GM21529 (cell line): Measurements from ENCODE around the gene IL6ST.
"Not testable (repeated sequence)": the region's sequence is repeated elsewhere in the genome, so short reads cannot be mapped to it uniquely, and the experiment has no call there.

ENCODE experiments used
- ATAC-seq: cut with Tn5 transposase; IDR thresholded peaks from one replicate; pipeline ENCODE4 v1.9.1; 2021; ENCODE audit not compliant: unreplicated experiment

The IL6ST gene

DNA sequence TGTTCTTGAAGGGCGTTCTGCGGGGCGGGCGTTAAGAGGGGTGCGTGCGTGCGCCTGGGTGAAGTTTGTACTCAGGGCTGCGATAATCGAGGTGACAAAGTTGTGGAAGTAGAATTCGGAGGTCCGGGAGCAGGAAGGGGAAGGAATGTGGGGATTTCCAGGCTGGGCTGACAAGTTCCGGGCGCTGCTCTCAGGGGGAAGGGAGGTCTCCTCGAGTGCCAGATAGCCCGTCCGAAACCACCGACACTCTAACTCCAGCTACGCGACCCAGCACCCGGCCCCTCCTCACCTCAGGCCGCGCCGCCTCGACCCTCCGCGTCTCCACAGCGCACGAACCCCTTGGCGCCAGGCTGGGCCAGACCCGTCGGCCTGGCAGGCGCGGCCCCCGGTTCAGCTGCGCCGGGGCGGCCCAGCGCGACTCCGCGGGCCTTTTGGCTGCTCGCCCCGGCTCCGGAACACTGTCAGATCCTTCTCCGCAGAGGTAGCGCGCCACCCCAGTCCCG is at the start of gene IL6ST:
TSS of gene IL6ST (minus strand) at position 469 of the 503 bp plus-strand sequence. CDS start 18,685 bp downstream, outside the sequence.
- peak; percentile 41 for ATAC-seq

DNA sequence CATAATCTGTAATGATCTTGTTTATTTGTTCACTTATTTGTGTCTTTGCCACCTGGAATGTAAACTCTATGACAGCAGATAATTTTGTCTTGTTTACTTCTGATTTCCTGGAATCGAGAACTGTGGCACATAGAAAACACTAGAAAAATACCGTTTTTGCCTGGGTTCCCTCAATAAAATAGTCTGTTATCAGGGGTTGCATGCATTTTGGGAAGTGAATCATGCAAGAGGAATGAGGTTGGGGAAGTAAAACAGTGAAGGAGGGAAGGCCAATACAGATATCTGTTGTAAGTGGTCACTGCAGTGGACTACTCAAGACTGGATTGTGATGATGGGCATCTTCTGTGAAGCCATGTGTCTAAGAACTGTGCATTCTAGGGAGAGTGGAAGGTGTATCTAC is 45.2 kb upstream of the IL6ST start:
- ATAC-seq: no peak

DNA sequence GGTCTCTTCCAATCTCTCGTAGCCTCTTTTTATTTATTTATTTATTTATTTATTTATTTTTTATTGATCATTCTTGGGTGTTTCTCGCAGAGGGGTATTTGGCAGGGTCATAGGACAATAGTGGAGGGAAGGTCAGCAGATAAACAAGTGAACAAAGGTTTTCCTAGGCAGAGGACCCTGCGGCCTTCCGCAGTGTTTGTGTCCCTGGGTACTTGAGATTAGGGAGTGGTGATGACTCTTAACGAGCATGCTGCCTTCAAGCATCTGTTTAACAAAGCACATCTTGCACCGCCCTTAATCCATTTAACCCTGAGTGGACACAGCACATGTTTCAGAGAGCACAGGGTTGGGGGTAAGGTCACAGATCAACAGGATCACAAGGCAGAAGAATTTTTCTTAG is 43.4 kb upstream of the IL6ST start:
- ATAC-seq: not testable (repeated sequence)

DNA sequence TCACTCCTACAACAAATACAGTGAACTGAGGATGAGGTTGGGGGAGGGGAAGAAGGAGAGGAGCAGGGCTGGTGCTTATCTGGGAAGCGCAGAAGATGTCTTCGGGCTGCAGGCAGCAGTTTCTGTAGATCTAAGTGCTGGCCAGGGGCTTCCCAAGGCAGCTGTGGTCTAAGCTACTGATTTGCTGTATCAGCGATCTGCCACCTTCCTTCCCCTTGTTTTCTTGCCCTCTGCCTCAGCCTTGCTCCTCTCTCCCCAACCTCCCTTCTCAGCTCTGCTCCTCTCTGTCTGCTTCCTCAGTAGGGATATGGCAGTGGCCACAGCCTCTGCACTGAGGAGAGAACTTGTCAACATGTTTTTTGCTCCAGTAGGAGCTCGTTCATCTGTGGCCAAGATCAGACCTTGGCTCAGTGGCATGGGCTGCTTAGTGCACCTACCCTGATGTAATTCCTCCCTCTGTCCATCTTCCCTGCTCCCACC is 42.8 kb upstream of the IL6ST start:
- ATAC-seq: no peak

DNA sequence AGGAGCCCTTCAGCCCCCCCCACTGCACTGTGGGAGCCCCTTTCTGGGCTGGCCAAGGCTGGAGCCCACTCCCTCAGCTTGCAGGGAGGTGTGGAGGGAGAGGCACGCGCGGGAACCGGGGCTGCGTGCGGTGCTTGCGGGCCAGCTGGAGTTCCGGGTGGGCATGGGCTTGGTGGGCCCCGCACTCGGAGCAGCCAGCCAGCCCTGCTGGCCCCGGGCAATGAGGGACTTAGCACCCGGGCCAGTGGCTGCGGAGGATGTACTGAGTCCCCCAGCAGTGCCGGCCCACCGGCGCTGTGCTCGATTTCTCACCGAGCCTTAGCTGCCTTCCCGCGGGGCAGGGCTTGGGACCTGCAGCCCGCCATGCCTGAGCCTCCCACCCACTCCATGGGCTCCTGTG is 40.6 kb upstream of the IL6ST start:
- ATAC-seq: not testable (repeated sequence)

DNA sequence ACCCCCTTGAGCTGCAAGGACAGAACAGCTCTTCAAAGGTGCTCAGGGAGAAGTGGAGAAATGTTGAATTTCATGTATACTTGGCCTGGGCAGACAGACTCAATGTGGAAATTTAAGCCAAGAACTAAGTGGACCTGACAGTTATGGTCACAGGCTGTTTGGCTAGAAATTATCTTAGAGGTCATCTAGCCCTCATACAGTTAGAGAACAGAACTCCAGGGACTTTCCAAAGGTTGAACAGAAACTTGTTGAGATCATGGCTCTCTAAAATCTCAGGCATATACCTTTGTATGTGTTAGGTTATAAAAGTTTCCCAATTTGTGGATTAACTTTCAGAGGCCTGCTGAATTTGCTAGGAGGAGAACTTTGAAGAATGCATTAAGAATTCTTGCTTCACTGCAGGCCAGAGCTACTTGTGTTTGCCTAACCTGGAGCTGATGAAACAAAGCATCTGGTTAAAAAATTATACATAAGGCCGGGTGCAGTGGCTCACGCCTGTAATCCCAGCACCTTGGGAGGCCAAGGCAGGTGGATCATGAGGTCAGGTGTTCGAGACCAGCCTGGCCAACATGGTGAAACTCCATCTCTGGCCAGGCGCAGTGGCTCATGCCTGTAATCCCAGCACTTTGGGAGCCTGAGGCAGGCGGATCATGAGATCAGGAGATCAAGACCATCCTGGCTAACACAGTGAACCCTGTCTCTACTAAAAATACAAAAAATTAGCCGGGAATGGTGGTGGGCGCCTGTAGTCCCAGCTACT is 35.3 kb upstream of the IL6ST start:
- ATAC-seq: not testable (repeated sequence)

DNA sequence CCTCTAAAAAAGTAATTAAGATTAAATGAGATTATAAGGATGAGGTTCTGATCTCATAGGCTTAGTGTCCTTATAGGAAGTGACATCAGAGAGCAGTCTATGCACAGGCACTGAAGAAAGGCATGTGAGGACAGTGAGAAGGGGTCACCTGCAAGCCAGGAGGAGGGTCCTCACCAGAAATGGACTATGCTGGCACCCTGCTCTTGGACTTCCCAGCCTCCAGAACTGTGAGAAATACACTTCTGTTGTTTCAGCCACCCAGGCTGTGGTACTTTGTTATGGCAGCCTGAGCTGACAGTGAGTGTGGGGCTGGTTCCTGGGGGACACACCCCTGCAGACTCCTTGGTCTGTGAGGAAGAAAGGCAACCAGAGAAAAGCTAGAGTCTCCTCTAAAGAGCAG is 34.7 kb upstream of the IL6ST start:
- no peak for ATAC-seq

DNA sequence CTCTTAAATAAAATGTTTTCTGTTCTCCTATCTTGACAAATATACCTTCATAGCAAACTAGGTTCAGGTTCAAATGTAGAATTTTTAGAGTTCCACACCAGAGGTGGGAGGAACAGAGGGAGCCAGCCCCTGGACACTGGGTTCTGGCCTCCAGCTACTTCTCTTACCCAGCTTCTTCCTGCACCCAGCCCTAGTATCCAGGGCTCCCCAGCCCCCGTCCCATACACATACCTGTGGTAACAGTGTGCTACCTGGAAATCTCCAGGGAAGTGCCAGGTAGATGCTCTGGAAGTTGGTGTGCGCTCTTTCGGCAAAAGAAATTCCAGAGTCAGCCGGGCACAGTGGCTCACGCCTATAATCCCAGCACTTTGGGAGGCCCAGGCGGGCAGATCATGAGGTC is 33.9 kb upstream of the IL6ST start:
- no peak for ATAC-seq

DNA sequence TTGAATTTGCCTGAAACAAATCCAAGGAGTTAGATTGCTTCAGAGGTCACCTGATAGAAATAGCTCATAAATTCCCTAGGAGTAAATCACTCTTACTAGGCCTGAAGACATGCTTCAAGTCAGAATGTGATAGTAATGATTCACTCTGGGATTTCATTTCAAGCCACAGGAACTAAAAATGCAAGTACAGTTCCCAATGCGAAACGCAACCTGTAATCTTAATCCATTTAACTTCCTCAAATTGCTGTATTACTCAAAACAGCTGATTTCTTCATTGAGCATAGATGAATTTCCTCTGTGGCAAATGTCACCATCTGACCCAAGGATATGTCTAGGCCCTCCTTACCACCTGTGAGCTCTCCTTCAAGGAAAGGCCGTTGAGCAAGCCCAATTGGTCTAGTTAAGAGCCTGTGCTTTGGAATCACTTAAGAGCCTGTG is 32.1 kb upstream of the IL6ST start:
- peak; percentile 87 for ATAC-seq

DNA sequence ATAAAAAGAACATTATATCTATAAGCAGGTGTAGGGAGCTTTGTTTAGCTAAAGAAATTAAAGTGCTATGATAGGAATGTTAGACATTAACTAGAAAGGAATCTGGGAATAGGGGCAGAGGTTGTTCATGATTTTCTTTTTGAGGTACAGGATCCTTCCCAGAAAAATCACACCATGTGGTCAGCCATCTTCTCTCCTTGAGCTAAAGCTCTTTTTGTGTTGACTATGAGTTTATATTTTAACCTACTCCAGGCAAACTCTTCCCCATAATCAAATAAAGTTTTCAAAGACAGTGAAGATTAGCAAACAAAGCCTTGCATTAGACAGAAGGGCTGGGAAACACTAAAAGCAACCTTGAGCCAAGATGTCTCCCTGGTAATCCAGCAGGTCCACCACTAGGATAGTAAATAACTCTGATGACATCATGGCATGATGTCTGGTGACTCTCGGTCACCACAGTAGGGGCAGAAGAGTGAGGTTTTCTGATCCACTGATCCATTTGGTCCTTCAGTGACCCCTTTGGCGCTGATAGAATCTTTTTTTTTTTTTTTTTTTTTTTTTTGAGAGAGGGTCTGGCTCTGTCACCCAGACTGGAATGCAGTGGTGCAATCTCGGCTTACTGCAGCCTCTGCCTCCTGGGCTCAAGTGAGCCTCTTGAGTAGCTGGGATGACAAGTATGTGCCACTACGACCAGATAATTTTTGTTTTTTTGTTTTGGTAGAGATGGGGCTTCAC is 30.6 kb upstream of the IL6ST start:
- ATAC-seq: no peak

DNA sequence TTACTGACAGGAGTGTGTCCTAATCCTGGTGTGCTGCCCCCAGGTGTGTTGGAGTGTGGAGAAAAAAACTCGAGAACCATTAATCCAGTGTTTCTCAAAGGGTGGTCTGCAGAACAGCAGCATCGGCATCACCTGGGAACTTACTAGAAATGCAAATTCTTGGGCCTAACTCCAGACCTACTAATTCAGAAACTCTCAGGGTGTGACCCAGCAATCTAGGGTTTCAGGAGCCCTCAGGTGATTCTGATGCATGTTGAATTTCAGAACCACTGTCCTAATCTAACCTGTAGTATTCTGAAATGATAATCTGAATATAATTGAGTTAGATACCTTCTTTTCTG is 30.0 kb upstream of the IL6ST start:
- peak; percentile 37 for ATAC-seq

DNA sequence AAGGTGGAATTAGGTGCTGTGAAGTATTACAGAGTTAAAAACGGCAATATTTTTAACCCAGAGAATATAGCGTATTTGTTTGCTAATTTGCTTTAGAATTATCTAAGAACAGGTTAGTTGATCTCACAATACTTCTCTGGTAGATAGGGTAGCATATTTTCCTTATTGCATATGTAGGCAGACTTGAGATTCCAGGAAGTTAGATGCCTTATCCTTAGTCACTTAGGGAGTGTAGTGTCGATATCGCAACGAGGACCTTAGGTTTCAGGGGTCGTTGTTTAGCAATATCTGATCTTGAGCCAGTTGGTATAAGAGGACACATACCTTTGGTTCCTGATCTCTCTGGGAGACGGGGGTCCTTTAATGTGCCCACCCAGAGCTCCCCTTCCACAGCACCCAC is 28.5 kb upstream of the IL6ST start:
- no peak for ATAC-seq

DNA sequence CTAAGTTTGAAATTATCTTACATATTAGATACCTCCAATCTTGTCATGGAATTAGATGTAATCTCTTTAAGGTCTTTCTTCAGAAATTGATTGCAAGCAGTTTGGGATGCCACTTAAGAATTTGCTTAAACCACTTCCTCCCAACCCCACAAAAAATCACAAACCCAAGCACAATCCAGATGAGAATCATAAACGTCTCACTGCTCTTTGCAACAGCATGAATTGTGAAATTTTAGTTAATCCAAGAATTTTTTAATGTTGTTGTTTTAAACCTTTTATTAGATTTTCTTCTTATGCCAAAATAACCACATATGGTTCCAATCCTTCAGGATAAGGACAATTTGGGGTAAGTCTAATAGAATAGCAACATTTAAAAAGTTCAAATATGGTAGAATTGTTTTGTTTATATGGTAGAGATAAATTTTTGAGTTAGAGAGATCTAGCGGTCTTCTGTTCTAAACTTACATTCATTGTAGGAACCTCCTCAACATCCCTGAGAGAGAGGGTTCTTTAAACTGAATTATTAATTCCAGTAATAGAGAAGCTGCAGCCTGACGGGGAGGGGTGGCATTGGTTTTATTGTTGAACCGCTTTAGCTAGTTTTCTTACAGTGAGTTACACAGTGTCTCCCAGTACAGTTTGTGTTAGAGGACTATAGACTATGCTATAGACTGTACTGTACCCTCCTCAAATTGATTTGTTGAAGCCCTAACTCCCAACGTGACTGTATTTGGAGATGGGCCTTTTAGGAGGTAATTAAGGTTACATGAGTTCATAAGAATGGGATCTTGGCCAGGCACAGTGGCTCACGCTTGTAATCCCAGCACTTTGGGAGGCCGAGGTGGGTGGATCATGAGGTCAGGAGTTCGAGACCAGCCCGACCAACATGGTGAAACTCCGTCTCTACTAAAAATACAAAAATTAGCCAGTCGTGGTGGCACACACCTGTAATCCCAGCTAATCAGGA is 24.8 kb upstream of the IL6ST start:
- no peak for ATAC-seq

DNA sequence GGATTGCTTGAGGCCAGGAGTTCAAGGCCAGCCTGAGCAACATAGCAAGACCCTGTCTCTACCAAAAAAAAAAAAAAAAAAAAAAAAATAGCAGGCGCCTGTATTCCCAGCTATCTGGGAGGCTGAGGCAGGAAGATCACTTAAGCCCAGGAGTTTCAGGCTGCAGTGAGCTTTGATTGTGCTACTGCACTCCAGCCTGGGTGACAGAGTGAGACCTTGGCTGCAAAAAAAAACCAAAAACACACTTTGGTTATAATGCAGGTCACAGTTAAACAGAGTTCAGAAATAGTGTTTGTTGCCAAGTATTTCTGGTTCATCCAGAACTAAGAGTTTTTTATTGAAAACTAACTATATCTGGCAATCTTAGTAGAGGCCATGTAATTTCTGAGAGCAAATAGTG is 24.1 kb upstream of the IL6ST start:
- no peak for ATAC-seq

DNA sequence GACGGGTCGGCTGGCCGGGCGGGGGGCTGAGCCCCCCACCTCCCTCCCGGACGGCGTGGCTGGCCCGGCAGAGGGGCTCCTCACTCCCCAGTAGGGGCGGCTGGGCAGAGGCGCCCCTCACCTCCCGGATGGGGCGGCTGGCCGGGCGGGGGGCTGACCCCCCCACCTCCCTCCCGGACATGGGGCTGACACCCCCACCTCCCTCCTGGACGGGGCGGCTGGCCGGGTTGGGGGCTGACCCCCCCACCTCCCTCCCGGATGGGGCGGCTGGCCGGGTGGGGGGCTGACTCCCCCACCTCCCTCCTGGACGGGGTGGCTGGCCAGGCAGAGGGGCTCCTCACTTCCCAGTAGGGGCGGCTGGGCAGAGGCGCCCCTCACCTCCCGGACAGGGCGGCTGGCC is 19.9 kb upstream of the IL6ST start:
- ATAC-seq: not testable (repeated sequence)

DNA sequence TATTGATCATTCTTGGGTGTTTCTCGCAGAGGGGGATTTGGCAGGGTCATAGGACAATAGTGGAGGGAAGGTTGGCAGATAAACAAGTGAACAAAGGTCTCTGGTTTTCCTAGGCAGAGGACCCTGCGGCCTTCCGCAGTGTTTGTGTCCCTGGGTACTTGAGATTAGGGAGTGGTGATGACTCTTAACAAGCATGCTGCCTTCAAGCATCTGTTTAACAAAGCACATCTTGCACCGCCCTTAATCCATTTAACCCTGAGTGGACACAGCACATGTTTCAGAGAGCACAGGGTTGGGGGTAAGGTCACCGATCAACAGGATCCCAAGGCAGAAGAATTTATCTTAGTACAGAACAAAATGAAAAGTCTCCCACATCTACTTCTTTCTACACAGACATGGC is 19.2 kb upstream of the IL6ST start:
- not testable (repeated sequence) for ATAC-seq

DNA sequence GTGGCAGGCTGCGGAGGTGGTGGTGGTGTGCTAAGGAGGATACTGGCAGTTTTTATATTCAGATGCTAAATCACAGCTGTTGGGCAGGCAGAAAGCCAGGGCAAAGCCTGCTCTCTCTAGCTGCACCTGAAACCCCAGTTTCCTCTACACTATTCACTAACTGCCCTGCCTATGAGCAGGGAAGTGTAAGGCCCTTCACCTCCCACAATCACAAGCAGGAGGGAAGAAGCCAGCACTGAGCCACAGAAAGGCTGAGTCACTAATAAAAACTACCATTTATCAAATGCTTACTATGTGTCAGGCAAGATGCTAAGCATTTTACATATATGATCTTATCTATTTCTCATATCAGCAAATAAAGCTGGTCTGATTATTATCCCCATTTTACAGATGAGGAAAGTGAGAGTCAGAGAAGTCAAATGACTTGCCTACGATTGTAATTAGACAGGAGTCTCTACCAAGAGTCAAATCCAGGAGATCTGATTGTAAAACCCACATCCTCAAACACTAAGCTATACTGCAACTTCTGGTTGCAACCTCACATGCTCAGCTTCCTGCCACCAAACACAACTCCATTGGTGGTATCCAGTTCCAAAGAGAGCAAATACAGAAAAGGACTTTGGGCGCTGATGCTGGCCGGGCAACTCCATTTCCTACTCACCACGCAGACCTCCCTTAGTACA is 17.7 kb upstream of the IL6ST start:
- ATAC-seq: no peak

DNA sequence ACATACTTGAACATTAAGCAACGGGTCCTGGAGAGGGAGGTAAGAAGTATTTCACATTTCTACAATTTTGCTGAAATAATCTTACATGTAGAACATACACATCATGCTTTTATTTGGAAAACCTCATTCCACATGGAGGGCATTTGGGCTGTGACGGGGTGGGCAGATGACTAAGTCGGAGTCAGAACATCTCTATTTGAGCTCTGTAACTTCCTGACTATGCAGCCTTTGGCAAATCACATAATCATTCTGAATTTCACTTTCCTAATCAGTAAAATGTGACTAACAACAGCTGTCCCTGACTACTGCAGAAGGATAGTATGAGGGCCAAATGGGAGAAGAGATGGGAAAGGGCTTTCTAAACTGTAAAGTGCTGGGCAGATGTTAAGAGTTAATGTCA is 17.1 kb upstream of the IL6ST start:
- ATAC-seq: no peak

DNA sequence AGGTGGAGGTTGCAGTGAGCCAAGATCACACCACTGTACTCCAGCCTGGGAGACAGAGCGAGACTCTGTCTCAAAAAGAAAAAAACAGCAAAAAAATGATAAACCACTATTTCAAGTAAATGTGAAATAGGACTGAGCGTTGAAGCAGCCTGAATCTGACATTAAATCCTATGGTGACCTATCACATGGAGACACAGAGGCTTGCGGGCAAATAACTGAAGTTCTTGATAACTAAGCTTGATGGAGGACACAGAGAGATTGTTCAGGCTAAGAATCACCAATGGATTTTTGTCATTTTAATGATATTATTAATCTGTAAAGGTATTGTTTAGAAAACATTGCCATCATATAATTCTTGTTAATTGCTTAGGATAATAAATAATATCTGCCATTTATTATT is 15.7 kb upstream of the IL6ST start:
- ATAC-seq: no peak

DNA sequence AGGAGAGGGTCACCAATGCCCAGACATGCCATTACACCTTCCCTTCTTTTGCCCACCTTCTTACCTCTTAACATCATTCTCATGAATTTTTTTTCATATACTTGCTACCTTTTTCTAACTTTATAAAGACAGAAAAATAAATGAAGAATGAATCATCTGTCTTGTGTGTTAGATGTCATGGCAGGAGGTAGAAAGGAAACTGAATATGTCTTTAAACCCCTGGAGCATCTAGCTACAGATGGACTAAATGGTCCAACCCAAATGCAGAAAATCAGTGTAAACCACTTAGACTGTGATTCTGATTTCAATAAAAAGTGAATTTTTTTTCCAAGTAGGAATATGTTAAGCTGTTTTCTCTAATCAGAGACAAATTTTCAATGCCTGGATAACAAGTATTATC is 11.8 kb upstream of the IL6ST start:
- ATAC-seq: no peak
